Subcutaneous abdominal adipose tissue (tissue), 5 donors: ENCODE results near the gene TRHDE.

Experiments used
- H3K27ac ChIP-seq: one replicate; pipeline ENCODE4 v1.7.0; 2013; ENCODE audit warnings: low read depth, mild to moderate bottlenecking, inconsistent platforms, low read length, moderate library complexity
- H3K27me3 ChIP-seq, 5 donors: one replicate each; pipeline ENCODE4 v1.7.0; 2013; ENCODE audit warnings: low read length in 5 of 5, inconsistent platforms in 1 of 5; ENCODE audit not compliant: control insufficient read depth in 5 of 5, insufficient read depth in 4 of 5
- H3K36me3 ChIP-seq, 5 donors: one replicate each; pipeline ENCODE4 v1.7.0; 2013; ENCODE audit warnings: low read length in 5 of 5; ENCODE audit not compliant: control insufficient read depth in 5 of 5, insufficient read depth in 5 of 5
- H3K4me1 ChIP-seq, 5 donors: one replicate each; pipeline ENCODE4 v1.7.0; 2013; ENCODE audit warnings: low read length in 5 of 5, mild to moderate bottlenecking in 3 of 5, moderate library complexity in 1 of 5; ENCODE audit not compliant: control insufficient read depth in 5 of 5, insufficient read depth in 5 of 5
- H3K4me3 ChIP-seq, 5 donors: one replicate each; pipeline ENCODE4 v1.7.0; 2013; ENCODE audit warnings: low read length in 5 of 5, low read depth in 1 of 5
- H3K9ac ChIP-seq, 5 donors: one replicate each; pipeline ENCODE4 v1.7.0; 2013; ENCODE audit warnings: low read length in 5 of 5, mild to moderate bottlenecking in 4 of 5, moderate library complexity in 3 of 5
- H3K9me3 ChIP-seq, 5 donors: one replicate each; pipeline ENCODE4 v1.7.0; 2013; ENCODE audit warnings: low read length in 5 of 5; ENCODE audit not compliant: control insufficient read depth in 5 of 5
- donor health status: healthy.
- donor health status: healthy.
- donor health status: healthy.
- donor health status: healthy.
- donor health status: healthy.

Gene TRHDE

GRCh38 chr12:72468505-72468904 lies 196.3 kb downstream of the TRHDE start:
- Histone ChIP-seq H3K4me1 (peaks cover 0 to 7% (median 0%) of the 10 kb centered on the region in 5 donors), H3K27me3 (no peaks in the 10 kb centered on the region), H3K9ac (no peak overlapping the region), H3K36me3 (no peaks in the 10 kb centered on the region), H3K4me3 (no peak overlapping the region), H3K27ac (no peak overlapping the region), H3K9me3 (no peaks in the 10 kb centered on the region)

DNA sequence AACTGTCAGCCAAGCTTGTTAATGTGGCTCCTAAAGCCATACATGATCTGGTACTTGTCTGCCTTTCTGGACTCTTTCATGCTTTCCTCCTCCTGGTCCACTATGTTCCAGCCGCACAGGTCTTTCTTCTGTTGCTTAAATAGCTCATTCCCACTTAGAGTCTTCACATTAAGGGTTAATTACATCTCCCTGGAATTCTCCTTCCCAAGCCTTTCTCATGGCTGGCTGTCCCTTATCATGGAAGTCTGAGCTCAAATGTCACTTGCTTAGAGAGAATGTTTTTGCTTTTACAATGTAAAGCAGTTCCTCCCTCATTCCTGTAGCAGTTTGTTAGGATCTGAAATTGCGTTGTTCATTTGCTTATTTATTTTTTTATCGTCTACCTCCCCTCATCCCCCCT lies 199.6 kb downstream of the TRHDE start:
- Histone ChIP-seq H3K27ac (no peak overlapping the region), H3K4me1 (peaks cover 0 to 7% (median 0%) of the 10 kb centered on the region in 5 donors), H3K27me3 (no peaks in the 10 kb centered on the region), H3K9ac (no peak overlapping the region), H3K36me3 (peaks cover 0 to 4% (median 0%) of the 10 kb centered on the region in 5 donors), H3K9me3 (no peaks in the 10 kb centered on the region), H3K4me3 (no peak overlapping the region)

GRCh38 chr12:72472350-72472749 lies 200.2 kb downstream of the TRHDE start:
- Histone ChIP-seq H3K9ac (no peak overlapping the region), H3K27ac (no peak overlapping the region), H3K4me3 (no peak overlapping the region), H3K9me3 (no peaks in the 10 kb centered on the region), H3K36me3 (peaks cover 0 to 4% (median 0%) of the 10 kb centered on the region in 5 donors), H3K27me3 (no peaks in the 10 kb centered on the region), H3K4me1 (peaks cover 0 to 7% (median 0%) of the 10 kb centered on the region in 5 donors)

DNA sequence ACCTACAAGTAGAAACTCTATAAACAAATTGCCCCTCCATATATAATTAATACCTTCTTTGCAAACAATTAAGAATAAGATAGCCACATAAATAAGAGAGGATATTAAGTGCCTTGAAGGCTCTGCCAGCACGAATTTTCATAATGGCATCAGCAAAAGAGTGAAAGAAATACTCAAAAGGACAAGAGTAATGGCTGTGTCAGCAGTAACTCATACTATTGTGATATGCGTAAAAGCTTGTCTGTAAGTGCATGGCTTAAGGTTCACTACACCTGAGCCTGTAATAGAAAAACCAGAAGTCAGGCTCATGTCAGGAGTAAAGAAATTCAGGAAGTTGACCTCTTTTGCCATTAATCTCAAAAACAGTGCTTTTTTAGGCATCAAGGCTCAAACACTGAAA lies 204.1 kb downstream of the TRHDE start:
- H3K36me3 ChIP-seq = peaks cover 0 to 4% (median 0%) of the 10 kb centered on the region in 5 donors
- H3K4me1 ChIP-seq = no peaks in the 10 kb centered on the region
- H3K4me3 ChIP-seq = no peak overlapping the region
- no peak overlapping the region for H3K27ac ChIP-seq
- H3K9ac ChIP-seq = no peak overlapping the region
- no peaks in the 10 kb centered on the region for H3K9me3 ChIP-seq
- H3K27me3 ChIP-seq = no peaks in the 10 kb centered on the region

DNA sequence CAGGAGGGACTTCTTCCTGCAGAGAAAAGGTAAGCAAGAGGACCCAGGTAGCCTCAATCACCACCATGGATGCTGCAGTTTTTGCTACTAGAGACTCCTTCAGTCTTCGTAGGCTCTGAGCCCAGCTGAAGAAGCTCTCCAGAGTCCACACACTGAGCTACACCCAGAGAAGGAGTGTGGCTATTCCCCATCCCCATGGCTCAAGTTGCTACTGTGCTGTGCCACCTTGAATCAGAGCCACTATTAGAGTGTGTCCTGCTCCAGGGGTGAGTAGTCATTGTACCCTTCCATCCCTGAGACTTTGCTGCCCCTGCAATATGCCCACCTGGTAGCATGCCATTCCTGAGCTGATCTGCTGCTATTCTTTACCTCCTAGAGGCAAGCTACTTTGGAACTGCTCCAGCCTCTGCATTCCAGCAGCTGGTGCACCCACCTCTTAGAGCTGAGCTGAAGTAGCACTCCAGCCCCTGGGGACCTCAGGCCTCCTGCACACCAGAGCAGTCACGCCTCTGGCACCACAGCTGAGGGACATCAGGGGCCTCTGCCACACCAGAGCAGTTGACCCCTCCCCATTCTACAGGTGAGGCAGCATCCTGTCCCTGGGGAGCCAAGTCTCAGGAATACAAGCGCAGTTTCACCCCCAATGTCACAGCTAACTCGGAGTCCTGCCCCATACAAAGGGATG lies 213.0 kb downstream of the TRHDE start:
- no peak overlapping the region for H3K27ac ChIP-seq
- H3K9ac ChIP-seq = no peak overlapping the region
- no peaks in the 10 kb centered on the region for H3K9me3 ChIP-seq
- H3K36me3 ChIP-seq = peaks cover 0 to 13% (median 9%) of the 10 kb centered on the region in 5 donors
- no peaks in the 10 kb centered on the region for H3K4me1 ChIP-seq
- H3K27me3 ChIP-seq = no peaks in the 10 kb centered on the region
- H3K4me3 ChIP-seq = no peak overlapping the region

GRCh38 chr12:72491426-72491825 lies 219.3 kb downstream of the TRHDE start:
- Histone ChIP-seq H3K4me3 (no peak overlapping the region), H3K27ac (no peak overlapping the region), H3K9me3 (no peaks in the 10 kb centered on the region), H3K4me1 (peaks cover 0 to 8% (median 0%) of the 10 kb centered on the region in 5 donors), H3K36me3 (peaks cover 0 to 2% (median under 1%) of the 10 kb centered on the region in 5 donors), H3K9ac (no peak overlapping the region), H3K27me3 (no peaks in the 10 kb centered on the region)

DNA sequence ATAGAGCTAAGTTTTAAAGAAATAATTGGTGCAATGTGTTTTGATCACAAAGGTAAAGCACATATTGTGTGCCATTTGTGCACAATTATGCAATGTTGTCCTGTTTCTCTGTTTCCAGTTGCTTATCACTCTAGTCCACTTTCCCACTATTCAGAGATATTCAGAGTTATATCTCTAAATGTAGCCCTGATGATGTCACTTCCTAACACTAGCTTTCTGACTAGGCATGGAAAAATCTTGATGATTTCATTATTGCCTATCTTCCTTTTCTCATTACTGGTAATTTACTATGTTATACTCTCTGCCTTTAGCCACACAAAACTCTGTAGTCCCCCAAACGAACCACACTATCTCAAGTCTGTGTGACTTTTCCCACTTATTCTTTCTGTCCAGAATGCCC lies 221.2 kb downstream of the TRHDE start:
- H3K36me3 ChIP-seq = no peaks in the 10 kb centered on the region
- no peaks in the 10 kb centered on the region for H3K27me3 ChIP-seq
- peaks cover 0 to 12% (median 0%) of the 10 kb centered on the region in 5 donors for H3K4me1 ChIP-seq
- H3K27ac ChIP-seq = no peak overlapping the region
- no peak overlapping the region for H3K4me3 ChIP-seq
- H3K9me3 ChIP-seq = no peaks in the 10 kb centered on the region
- H3K9ac ChIP-seq = no peak overlapping the region

GRCh38 chr12:72498354-72498753 lies 226.2 kb downstream of the TRHDE start:
- Histone ChIP-seq H3K4me3 (no peak overlapping the region), H3K4me1 (peaks cover 0 to 6% (median 0%) of the 10 kb centered on the region in 5 donors), H3K36me3 (no peaks in the 10 kb centered on the region), H3K9ac (no peak overlapping the region), H3K27ac (no peak overlapping the region), H3K27me3 (no peaks in the 10 kb centered on the region), H3K9me3 (no peaks in the 10 kb centered on the region)

DNA sequence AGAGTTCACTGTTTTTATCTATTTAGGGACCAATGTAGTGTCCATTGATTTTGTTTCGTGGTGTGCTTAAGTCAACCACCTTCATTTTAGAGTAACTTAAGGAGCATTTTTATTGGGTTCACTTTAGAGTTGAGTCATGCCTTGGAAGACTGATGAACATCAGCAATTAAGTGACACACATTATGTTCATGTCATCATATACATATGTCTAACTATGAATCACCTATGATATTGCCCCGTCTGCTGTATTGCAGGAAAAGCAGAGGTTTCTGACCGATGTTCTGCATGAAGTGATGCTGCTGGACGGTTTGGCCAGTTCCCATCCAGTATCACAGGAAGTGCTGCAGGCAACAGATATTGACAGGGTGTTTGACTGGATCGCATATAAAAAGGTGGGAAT lies 227.1 kb downstream of the TRHDE start:
- Histone ChIP-seq H3K4me1 (peaks cover 0 to 6% (median 0%) of the 10 kb centered on the region in 5 donors), H3K9me3 (no peaks in the 10 kb centered on the region), H3K27me3 (no peaks in the 10 kb centered on the region), H3K36me3 (no peaks in the 10 kb centered on the region), H3K4me3 (no peak overlapping the region), H3K27ac (no peak overlapping the region), H3K9ac (no peak overlapping the region)

DNA sequence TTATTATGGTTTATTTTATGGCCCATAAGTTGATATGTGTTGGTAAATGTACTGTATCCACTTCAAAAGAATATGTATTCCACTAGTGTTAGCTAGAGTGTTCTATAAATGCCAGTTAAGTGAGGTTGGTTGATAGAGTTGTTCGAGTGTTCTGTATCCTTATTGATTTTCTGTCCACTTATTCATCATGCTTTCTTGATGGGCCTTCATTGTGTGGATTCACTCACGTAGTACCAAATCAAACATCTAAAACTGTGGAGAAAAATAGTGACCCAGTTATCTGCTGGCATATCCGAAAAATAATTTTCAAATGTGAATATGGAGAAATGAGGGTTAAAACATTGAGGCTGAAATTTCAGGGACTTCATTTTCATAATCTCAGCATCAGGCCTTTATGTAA lies 230.4 kb downstream of the TRHDE start:
- no peaks in the 10 kb centered on the region for H3K27me3 ChIP-seq
- peaks cover 0 to 8% (median 0%) of the 10 kb centered on the region in 5 donors for H3K4me1 ChIP-seq
- H3K4me3 ChIP-seq = no peak overlapping the region
- H3K9me3 ChIP-seq = no peaks in the 10 kb centered on the region
- no peak overlapping the region for H3K27ac ChIP-seq
- no peaks in the 10 kb centered on the region for H3K36me3 ChIP-seq
- H3K9ac ChIP-seq = no peak overlapping the region
